SHP77 (cell line): ENCODE data around the gene EDNRA.
A peak's percentile ranks its signal among the peaks of the same experiment; 100 is the strongest.

ENCODE experiments used
- DNase-seq, 2 experiments: peaks; one replicate each; lab custom pipeline; 2025; lab: John Stamatoyannopoulos, UW

EDNRA gene

GRCh38 chr4:147589586-147589985 lies 108.7 kb downstream of the EDNRA start:
- no peak for DNase-seq

DNA sequence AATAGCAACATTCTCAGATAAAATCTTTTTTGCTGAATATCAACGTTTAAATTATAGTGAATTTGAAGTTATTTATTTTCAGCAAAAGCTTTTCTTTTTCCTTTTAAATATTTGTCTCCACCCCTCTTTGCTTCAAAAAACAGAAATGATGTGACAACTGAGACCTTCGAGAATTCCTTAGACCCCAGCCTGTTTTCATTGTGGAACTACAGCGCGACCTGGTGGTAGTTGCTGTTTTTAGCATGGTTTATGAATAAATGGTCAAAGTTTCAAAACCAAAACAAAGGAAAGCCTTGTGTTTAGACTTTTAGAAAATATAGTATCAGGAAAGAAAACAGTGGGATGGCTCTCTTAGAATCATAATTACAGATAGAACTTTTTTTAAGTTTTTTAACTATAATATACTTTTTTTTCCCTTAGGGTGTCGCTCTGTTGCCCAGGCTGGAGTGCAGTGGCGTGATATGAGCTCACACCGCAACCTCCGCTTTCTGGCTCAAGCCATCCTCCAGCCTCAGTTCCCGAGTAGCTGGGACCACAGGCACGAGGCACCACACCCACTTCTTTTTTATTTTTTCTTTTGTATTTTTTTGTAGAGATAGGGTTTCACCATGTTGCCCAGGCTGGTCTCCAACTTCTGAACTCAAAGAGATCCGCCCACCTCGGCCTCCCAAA lies 109.5 kb downstream of the EDNRA start:
- DNase-seq = peak; percentile 43 to 50

GRCh38 chr4:147591106-147591505 lies 110.2 kb downstream of the EDNRA start:
- DNase-seq = no peak

GRCh38 chr4:147594107-147594506 lies 113.2 kb downstream of the EDNRA start:
- DNase-seq = no peak
